ENCODE measurements around the gene COL13A1.

COL13A1 gene

DNA sequence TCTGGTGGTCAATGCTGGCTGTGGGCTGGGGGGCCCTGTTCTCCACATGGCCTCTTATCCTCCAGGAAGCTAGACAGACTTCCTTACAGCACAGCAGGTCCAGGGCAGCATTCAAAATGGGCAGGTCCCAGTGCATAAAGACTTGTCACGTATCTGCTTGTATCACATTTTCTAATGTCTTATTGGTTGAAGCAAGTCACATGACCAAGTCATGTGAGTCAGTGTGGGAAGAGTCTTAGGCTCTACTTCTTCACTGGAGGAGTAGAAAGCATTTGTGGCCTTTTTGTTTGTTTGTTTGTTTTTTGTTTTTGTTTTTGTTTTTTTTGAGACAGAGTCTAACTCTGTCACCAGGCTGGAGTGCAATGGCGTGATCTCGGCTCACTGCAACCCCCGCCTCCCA is 104.7 kb downstream of the COL13A1 start:
- no peak for DNase-seq (ENCODE audit: low read depth)

- DNase-seq (ENCODE audit: low read depth), result no peak
These were observed 105.8 kb downstream of the COL13A1 start for GRCh38 chr10:69907517-69907916.

DNA sequence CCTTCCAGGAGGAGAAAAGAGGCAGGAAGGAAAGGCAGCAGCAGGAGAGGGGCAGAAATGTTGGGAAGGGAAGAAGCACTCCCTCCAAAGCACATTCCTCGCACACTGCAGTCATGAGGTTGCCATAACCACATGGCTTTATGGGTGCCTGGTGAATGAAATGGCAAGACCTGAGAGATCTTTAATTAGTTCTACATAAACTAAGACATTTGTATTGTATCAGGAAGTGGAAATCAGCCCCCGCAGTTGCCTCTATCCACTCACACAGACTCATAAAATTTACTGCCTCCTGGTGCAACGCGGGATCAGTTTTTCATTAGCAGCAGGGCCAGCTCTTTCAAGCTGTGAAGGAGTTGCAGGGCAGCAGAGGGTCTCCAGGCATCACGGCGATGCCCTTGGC is 106.4 kb downstream of the COL13A1 start:
- no peak for DNase-seq (ENCODE audit: low read depth)

DNA sequence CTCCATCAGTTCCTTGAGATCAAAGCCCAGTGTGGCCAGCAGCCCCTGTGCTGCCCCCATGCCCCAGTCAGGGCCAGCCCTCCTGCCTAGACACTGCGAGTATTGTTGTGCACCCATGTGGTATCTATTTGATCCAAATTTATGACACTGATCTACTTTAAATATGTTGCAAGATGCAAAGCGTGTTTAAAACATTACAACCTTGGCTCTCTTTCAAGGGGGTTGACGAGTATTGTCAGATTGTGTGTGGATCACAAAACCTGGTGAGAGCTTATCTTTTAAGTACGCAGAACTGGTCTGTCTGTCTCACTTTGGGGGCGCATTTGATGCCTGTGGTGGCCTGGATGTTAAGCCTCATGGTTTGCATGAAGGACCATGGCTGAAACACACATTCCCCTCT is 108.9 kb downstream of the COL13A1 start:
- no peak for DNase-seq (ENCODE audit: low read depth)

DNA sequence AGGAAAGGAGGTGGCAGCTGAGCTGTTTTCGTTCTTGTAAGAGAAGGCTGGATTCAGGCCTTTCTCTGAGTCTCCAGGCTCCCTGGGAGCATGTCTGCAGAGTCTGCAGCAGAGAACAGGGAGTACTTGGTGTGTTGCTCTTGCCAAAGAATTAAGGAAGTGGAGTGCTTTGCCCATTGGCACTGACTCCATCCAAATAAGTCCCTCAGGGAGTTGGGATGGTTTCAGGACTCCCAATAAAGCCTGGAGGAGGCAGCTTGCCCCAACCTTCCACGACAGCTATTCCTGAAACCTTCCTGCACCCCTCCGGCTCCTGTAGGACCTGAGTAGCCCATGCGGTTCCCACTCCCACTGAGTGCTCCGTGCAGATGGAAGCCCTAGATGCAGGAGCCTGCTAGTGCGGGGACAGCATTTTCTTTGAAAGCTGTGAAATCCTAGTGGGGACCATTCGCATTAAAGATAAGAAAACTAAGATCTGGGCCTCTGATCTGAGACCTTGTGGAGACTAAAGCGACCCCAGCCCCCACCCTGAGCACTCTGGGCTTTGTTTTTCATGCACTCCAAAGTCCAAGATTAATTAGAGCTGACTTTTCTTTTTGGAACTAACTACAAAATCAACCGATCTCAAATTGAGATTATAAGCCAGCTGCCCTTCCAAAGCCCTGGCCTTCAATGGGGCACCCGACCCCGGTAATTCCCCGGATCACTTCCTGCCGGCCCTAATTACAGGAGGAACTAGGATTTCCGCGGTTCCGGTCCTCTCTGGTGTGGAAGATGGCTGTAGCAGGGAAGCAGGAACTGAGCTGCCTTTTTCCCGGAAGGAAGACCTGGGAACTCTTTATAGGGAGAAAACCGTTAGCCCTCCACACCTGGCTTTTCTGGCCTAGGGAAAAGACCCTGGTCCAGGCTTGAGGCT is 110.2 kb downstream of the COL13A1 start:
- DNase-seq (ENCODE audit: low read depth), result no peak

GRCh38 chr10:69912589-69912988 is 110.9 kb downstream of the COL13A1 start:
- no peak for DNase-seq (ENCODE audit: low read depth)

DNA sequence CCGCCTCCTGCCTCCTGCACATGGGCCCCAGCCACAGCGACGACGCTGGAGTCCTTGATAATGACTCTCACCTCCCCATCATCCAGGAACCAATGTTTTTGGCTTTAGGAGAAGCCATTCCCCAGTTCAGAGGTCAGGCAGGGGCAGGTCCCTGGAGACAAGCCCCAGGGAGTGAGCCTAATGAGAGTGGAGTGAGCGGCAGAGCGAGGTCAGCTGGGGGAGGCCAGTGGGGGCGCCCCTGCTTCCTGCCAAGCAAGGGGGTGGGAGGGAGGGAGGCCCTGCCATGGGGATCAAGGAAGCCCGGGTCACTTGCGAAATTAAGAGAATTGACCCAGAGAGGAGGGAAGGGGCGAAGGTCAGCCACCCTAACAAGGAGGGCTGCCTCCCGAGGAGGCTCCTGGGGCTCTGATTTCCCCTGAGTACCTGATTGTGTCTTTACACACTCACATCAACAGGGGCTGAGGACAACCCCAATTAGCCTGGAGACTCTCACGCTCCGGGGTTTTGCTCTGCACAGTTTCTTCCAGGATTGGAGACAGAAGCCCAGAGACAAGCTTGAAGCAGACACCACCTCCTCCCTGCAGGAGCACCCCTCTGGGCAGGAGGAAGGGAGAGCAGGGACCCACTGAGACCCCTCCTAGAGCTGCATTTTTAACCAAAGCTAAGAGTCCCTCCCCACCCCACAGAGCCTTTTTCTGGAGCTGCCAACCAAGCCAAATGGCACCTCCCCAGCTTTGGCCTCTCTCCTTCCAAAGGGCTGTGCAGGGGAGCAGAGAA is 112.1 kb downstream of the COL13A1 start:
- DNase-seq (ENCODE audit: low read depth), result no peak

- DNase-seq (ENCODE audit: low read depth), result no peak
These were observed 112.9 kb downstream of the COL13A1 start for GRCh38 chr10:69914398-69915214.

- DNase-seq (ENCODE audit: low read depth), result no peak
These were observed 113.5 kb downstream of the COL13A1 start for GRCh38 chr10:69915215-69915560.

DNA sequence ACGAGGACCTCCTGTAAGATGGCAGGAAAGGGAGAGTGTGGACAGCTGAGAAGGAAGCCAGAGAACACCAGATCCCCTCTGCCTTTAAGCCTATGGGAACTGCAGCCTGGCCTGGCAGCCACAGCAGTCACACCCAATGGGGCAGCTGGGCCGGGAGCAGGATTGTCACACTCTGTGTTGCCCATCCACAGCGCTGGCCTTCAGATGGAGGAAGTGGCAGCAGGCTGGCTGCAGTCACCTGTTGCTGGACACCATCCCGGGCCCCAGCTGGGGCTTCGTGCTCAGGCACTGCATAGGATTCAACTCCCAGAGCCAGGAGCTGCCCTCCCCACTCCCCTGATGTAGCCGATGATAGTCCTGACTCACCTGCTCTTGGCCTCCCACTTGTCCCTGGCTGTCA is 114.4 kb downstream of the COL13A1 start:
- DNase-seq (ENCODE audit: low read depth), result no peak

DNA sequence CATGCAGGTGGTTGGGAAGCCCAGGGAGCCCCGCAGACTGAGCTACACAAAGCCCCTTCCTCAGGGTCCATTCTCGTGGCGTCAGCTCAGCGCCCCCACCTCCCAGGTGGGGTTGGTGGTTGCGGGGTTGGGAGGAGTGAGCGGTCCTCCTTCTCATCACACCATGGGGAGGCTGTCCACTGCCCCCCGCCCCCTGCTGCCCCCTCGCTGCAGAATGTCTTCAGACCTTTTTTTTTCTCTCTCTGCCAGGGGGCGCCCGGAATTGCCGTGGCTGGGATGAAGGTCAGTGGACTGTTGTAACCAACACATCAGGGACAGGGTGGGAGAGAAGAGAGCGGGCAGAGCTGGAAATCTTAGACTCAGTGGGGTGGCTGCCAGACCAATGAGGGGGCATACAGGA is 116.3 kb downstream of the COL13A1 start:
- DNase-seq (ENCODE audit: low read depth), result no peak

- DNase-seq (ENCODE audit: low read depth), result no peak
These were observed 117.5 kb downstream of the COL13A1 start for GRCh38 chr10:69919250-69919649.

GRCh38 chr10:69925111-69925510 is 123.4 kb downstream of the COL13A1 start:
- DNase-seq (ENCODE audit: low read depth), result no peak

DNA sequence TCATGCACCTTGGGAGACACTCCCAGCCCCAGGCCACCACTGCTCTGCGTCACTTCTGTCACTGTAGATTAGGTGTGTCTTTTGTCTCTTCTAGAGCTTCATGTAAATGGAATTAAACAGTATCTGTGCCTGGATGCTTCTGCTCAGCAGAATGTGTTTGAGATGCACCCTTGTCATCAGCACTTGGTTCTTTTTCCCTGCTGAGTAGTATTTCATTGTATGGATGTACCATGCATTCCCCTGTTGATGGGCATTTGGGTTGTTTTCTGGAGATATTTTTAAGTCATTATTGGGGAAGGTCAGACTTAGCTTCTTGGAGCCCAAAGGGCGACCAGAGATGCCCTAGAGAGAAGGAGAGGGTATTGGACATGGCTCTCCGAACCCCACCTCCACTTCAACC is 126.6 kb downstream of the COL13A1 start:
- DNase-seq (ENCODE audit: low read depth), result no peak

GRCh38 chr10:69929575-69929974 is 127.9 kb downstream of the COL13A1 start:
- no peak for DNase-seq (ENCODE audit: low read depth)

DNA sequence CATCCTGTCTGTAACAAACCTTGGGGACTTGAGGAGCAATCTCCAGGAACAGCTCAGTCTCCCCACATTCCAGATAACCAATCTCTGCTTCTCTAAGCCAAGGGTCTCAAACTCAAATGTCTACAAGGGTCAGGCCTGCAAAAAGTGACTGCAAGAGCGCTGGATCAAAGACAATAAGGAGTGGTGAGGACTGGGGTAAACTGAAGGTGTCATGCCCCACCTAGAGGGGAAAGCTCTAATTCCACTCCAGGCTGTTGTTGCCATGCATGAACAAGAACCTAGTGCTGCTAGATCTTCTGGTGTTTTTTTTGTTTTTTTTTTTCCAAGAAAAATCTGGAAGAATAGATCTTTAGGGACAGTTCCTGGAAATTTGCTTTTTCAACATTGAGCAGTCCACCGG is 133.1 kb downstream of the COL13A1 start:
- DNase-seq (ENCODE audit: low read depth), result no peak

GRCh38 chr10:69936091-69936490 is 134.4 kb downstream of the COL13A1 start:
- DNase-seq (ENCODE audit: low read depth), result no peak

DNA sequence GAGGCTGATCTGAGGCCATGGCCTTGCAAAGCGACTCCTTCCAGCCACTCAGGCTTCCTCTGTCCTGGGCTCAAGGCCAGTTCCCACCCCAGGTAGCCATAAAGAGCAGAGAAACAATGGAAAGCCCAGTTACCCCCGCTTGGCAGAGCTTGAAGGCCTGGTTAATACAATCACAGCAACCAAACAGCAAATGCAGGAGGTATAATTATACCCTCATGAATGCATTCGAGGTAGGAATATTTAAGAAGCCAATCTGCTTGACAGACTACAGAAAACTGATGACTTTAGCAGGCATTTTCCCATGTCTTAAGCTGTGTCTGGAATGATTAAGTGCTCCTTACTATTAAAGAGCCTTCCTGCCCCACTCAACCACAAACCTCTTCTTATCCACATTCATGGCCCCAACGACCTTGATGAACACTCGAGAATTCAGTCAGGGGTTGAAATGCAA is 136.9 kb downstream of the COL13A1 start:
- DNase-seq (ENCODE audit: low read depth), result no peak

- DNase-seq (ENCODE audit: low read depth), result no peak
These were observed 137.4 kb downstream of the COL13A1 start for GRCh38 chr10:69939061-69939460.

- DNase-seq (ENCODE audit: low read depth), result no peak
These were observed 137.8 kb downstream of the COL13A1 start for GRCh38 chr10:69939481-69939880.

DNA sequence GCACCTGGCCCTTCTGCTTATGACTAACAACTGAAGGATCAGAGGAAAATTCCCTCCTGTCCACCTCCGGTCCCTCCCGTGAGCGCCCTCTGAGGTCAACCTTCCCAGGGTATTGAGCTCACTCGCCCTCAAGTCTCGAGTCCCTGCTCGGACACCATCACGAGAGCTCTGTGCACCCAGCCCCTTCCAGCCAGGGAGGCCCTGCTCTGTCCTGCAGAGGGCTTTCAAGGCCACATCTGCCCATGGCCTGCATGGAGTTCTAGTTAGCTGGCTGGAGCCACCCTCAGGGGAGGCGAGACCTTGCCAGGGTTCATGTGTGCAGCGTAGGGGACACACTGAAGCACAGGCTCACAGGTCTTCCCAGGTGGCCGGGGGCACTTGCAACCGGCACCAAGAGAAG is 140.0 kb downstream of the COL13A1 start:
- no peak for DNase-seq (ENCODE audit: low read depth)

GRCh38 chr10:69943292-69943820 is 141.7 kb downstream of the COL13A1 start:
- no peak for DNase-seq (ENCODE audit: low read depth)

All from activated gamma-delta T cell treated with anti-CD3 and anti-CD28 coated beads, Interleukin-2, amount 50 U/mL, for 16 hours (primary cell).